HCT116 (cell line): ENCODE data around the gene TMEM186.

Source experiments
- CEBPB ChIP-seq: IDR thresholded peaks from 2 replicates; pipeline ENCODE4 v1.6.1; 2012; ENCODE audit warnings: low read depth
- CTCF ChIP-seq, 3 experiments: fragments of 200-600 bp in 1 of 3; sonication (generic) in 1 of 3; IDR thresholded peaks in 2 of 3; conservative IDR thresholded peaks in 1 of 3; 2 replicates each; pipeline ENCODE4 v1.5.1; 2012 to 2017; ENCODE audit warnings: low read depth in 2 of 3, low read length in 2 of 3, antibody characterized with exemption in 1 of 3, borderline replicate concordance in 1 of 3, control low read depth in 1 of 3, mild to moderate bottlenecking in 1 of 3, mixed read lengths in 1 of 3, mixed run types in 1 of 3, moderate library complexity in 1 of 3; ENCODE audit not compliant: insufficient read depth in 1 of 3
- FOSL1 ChIP-seq: IDR thresholded peaks from 2 replicates; pipeline ENCODE4 v1.6.1; 2012; ENCODE audit warnings: low read depth
- JUND ChIP-seq: IDR thresholded peaks from 2 replicates; pipeline ENCODE4 v1.6.1; 2012
- POLR2A ChIP-seq: IDR thresholded peaks from 2 replicates; pipeline ENCODE4 v1.7.0; 2011; ENCODE audit warnings: borderline replicate concordance; ENCODE audit not compliant: insufficient read depth, insufficient read length; ENCODE audit errors: extremely low read depth
- REST ChIP-seq: IDR thresholded peaks from 2 replicates; pipeline ENCODE4 v1.6.1; 2012; ENCODE audit warnings: low read depth
- SP1 ChIP-seq: IDR thresholded peaks from 2 replicates; pipeline ENCODE4 v1.6.1; 2012; ENCODE audit warnings: low read depth
- YY1 ChIP-seq: IDR thresholded peaks from 2 replicates; pipeline ENCODE4 v1.6.1; 2011; ENCODE audit warnings: low read length, low read depth, moderate library complexity, mild to moderate bottlenecking; ENCODE audit not compliant: insufficient replicate concordance; ENCODE audit errors: extremely low read depth
- TF ChIP-seq, protein P1 (sequence below): IDR thresholded peaks from 2 replicates; pipeline ENCODE4 v1.6.1; 2012

GRCh38 chr16:8812162-8812843 lies 14.9 kb upstream of the TMEM186 start:
- TF ChIP-seq SP1: no peak
- no peak for TF ChIP-seq POLR2A
- no peak for TF ChIP-seq CTCF (IDR thresholded peaks at IDR 0.05 in 2 of 3, conservative IDR thresholded peaks at IDR 0.05 in 1 of 3; ENCODE audit: borderline replicate concordance in 1 of 3, insufficient read depth in 1 of 3, low read depth in 2 of 3, low read length in 2 of 3)
- TF ChIP-seq FOSL1: no peak
- no peak for TF ChIP-seq CEBPB
- TF ChIP-seq, protein P1, sequence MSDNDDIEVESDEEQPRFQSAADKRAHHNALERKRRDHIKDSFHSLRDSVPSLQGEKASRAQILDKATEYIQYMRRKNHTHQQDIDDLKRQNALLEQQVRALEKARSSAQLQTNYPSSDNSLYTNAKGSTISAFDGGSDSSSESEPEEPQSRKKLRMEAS: no peak
- TF ChIP-seq REST: no peak
- TF ChIP-seq YY1: no peak
- TF ChIP-seq JUND: no peak
